IPS DF 19.7 (cell line): Measurements from ENCODE around the gene MRAP.

Source experiments
- DNase-seq: peaks from one replicate; pipeline ENCODE4 v3.0.0-alpha.2; 2013; ENCODE audit warnings: low read depth, low spot score

The MRAP gene

DNA sequence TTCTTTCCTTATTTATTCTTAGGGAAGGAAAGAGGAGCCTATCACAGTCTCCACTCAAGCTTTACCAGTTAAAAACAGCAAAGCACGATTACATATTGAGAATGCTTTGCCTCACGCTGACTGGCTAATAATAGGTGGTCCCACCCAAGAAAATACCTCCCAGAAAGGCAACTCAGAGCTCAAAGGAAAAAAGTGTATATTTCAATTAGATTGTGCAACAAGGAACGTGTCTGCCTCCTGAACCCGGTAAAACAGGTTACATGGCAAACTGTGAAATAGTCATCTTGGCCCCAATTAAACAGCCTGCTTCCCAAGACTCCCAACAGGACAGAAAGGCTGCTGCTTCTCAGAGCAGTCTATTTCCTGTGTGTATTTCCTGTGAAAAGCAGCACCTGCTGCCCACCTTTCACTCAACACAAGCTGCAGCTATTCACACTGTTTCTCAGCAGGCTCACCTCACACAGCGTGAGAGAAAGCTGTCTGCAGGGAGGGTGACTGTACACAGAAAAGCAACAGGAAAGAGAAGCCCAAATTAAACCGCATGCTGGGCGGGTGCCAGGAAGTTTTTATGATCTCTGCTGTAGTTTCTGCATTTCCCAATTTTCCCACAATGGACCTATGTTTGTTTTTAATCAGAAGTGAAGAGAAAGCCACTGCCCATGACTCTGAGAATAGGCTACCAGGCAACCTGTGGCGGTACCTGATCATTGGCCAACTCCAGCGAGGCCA is 50.1 kb downstream of the MRAP start:
- DNase-seq = no peak

DNA sequence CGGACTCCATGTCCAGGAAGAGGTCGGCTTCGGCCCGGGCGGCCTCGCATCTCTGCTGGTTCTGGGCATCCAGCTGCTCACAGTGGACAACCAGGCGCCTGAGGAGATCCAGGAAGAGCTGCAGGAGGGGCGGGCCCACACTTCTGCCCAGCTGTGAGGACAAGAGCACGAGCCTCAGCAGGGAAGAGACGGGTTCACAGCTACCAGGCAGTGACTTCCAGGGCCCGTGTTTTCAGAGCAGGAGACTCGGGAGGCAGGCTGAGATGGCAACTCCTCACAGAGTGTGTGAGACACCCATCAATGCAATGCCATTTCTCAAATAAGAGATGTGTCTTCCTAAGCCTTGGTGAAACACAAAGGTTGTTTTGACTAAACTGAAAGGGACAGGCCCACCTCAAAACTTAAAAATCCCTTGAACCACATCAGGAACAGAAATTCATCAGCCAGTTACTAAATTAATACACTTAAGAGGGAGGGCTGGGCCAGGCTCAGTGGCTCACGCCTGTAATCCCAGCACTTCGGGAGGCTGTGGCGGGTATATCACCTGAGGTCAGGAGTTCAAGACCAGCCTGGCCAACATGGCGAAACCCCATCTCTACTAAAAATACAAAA is 50.8 kb downstream of the MRAP start:
- no peak for DNase-seq

DNA sequence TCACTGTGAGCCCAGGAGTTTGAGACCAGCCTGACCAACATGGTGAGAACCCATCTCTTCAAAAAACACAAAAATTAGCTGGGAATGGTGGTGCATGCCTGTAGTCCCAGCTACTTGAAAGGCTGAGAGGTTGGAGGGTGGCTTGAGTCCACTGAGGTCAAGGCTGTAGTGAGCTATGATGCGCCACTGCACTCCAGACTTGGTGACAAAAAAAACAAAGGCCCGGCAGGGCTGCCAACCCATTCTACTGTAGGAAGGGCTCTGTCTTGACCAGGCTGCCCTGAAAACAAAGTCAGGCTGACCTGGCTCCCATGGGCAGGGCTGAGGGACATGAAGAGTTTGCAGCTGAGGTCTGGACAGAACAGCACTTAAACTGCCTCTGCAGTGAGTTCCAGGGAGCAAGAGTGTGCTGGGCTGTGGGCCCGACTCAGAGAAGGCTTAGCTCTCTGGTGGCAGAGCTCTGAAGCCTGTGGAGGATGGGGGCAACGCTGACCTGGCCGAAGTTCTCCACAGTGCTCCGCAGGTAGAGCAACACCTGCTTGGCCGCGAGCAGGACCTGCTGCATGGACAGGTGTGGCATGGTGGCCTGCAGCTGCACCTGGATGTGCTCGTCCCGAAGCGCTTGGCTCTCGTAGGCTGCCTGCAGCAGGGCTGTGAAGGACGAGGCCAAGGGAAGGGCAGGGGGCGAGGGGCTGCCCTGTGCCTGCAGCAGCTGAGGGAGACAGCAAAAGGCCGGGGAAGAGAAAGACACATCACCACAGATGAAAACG is 51.7 kb downstream of the MRAP start:
- no peak for DNase-seq

DNA sequence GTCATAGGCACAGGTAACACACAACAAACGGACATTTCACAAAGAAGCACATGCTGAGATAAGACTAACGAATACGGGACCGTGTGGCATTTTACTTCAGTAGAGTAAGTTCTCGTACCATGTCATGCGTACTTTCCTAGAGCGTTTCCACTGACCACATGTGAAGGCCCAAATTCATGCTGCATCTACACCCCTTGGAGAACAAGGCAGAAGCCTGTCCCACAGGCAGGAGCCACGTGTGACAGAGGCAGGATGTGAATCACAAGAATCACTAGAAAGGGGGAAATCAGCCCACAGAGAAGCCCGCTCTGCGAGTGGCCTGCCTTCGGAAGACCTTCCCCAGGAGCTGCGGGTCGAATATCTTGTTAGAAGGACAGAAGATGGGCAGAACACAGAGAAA is 52.3 kb downstream of the MRAP start:
- no peak for DNase-seq

DNA sequence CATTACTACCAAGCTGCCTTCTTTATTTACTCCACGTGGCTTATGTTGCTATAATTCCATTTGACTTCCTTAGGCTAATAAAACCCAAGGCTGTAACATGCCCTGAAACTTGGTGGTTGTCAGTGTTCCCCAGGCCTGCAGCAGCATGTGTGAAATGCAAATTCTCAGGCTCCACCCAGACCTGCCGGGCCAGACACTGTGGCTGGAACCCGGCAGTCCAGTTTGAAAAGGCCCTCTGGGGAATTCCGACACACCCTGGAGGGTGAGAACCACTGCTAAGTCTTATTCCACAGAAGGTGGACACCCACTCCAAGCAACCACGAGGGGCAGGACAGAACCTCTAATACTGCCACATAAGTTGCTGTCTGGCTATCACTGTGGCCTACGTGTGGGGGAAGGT is 52.8 kb downstream of the MRAP start:
- no peak for DNase-seq

DNA sequence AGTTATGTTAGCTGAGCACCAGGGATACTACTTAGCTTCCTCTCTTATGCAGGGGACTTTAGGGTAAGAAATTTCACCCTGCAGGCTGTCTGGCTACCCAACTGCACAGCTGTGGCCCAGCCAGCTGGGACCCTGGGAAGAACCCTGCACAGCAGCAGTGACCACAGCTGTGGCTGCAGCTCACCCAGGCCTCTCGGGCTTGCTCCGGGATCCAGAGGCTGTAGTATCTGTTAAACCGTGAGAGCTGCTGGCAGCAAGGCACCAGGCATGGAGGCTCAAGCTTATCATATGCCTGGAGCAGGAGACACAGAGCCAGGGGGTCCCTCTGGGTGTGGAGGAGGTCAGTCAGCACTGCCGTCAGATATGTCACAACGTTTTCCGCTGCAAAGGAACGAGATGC is 53.9 kb downstream of the MRAP start:
- DNase-seq = no peak

DNA sequence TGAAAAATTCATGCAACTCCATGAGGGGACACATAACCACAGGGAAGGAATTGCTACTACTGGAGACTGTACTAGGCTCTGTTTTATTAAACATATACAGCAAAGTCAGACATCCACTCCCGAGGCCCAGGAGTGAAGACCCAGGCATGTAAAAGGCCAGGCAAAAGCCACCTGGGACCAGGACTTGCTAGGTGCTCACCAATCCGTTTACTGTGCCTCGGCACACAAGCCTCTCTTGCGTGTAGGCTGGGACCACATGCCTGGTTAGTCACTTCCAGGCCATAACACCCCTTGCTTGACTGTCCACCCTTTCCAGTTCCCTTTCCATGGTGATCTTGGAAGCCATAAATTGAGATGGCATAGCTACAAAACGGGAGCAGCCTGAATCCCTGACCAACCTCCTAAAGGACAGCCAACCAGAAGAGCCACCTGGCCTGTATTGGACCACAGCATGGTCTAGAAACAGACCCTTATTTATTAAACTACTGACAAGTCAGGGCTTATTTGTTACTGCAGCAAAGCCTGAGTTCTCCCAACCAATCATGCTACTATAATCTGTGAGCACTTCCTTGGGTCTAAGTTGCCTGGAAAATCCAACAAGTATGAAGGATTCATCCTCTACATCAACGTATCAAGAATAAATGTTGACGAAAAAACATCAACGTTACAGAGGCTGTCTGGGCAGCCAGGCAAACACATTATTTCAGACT is 54.5 kb downstream of the MRAP start:
- no peak for DNase-seq

DNA sequence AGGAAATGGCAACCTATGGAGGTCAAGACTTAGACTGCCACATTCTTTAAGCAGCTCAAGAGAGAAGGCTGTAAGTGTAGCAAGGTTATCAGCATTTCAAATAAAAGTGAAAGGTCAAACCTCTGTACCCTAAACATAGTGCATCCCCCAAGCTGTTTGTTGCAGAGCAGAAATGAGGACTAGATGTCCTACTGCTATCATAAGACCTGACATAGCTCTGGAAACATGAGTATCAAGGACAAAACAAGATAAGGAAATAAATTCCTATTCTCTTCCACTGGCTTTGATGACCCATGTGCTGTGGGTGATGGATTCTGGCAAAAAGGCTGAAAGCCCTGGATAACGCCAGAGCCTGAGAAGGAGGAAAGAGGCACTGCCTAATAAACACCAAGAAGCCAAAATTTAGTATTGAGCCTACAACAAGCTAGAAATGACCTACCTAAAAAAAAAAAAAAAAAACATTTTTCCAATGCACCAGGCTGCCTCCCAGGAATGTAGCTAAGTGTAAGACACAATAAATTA is 58.3 kb downstream of the MRAP start:
- DNase-seq = no peak

DNA sequence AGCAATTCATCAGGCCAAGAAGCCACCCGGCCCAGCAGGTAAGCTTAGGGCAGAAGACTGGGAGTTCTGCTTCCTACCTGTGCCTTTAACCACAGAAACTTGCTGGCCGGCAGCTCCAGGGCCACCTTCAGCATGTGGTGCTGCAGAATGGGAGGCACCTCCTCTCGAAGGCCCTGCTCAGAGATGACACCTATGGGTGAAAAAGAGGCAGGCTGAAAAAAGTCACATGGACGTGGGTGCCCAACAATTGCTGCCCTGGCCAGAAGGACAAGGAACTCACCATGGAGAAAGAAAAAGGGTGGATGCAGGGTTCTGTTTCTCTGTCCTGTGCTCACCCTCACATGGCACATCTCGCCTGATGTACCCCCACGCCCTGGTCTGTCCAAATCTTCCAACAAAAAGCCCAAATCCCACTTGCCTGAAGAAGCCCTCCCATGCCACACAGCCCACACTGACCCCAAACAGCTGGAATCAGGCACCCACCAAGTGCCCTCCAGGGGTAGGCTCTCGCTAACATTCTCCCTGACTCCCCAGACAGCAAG is 61.1 kb downstream of the MRAP start:
- DNase-seq = no peak

DNA sequence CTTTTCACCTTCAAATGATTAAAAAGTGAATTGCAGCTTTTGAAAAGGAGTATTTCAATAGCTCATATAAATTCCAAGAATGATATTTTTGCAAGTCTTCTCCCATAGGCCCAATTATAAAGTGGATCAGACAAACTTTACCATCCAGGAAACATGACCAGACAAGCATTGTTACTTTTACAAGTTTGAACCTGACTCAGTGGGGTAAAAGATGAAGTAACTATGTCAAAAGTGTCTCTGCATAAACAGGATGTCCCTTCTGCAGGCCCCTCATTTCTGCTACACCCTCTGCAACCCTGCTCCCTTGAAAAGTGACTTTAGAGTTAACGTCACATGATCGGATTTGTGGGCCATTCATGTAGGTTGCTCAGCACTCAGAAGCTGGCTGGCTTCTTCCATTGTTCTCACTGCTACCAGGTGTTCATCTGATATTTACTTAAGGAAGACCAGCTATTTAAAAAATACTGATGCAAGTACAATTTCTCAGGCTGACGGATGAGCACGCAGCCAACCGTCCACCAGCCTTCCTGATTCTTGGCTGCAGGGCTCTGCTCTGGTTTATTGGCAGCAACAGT is 61.8 kb downstream of the MRAP start:
- no peak for DNase-seq
